Heart left ventricle (tissue), 13 donors: ENCODE results near the gene FBXO46.

Source experiments
- CTCF ChIP-seq, 12 donors: fragments of 200-600 bp; sonication (generic) in 4 of 12; IDR thresholded peaks; one replicate each; pipeline versions ENCODE4 v1.5.0 to v1.8.0; 2018 to 2022; ENCODE audit warnings: antibody characterized with exemption in 12 of 12, mild to moderate bottlenecking in 5 of 12
- POLR2A ChIP-seq, 2 donors: fragments of 450-650 bp; IDR thresholded peaks; one replicate each; pipeline ENCODE4 v1.6.1; 2017; ENCODE audit warnings: antibody characterized with exemption in 2 of 2, mild to moderate bottlenecking in 2 of 2, moderate library complexity in 2 of 2
- donor health status: ischemic (EF 13 %, LVEDD 7.1; RV severe dilation, severe dysfunction).
- donor health status: DM: no; HTN: yes; CAD: no.
- donor health status: DM: no; HTN: no; CAD: no.
- donor health status: ischemic (EF 25% LVEDD 6.9; RV normal size, moderate dysfunction).
- donor health status: ischemic (EF 25% LVEDD 5.7; RV mildly dilated, moderate dysfunction).
- donor health status: ischemic (EF 35%, LVEDD 5.7; RV mildly dilated, moderate dysfunction).
- donor health status: nonischemic (EF 11% LVEDD 7.7; RV severe dilation, severe dysfunction).
- donor health status: DM: yes; HTN: yes; CAD: no.
- donor health status: PGD.
- donor health status: ischemic (EF 29% LVEDD 5.4; RV normal size, mild dysfunction).
- donor health status: nonischemic (EF 23%, LVEDD 6.1; RV moderate dilation, normal function).

DNA sequence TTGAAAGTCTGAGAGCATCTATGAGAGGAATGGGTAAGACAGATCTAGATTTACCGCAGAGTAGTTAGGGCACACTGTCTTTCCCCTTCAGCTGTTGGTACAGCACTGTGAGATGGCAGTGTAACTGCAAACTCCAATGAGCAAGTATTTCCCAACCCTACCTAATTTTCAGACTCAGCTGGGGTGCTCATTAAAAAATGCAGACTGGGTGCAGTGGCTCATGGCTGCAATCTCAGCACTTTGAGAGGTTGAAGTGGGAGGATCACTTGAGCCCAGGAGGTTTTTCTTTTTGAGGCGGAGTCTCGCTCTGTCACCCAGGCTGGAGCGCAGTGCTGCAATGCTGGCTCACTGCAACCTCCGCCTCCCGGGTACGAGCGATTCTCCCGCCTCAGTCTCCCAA lies 25.6 kb downstream of the FBXO46 start:
- no peak for TF ChIP-seq CTCF (IDR thresholded peaks at IDR 0.05)
- TF ChIP-seq POLR2A (IDR thresholded peaks at IDR 0.05): no peak
